Thymus (tissue), 11 donors: ENCODE measurements around the gene SERP2. TPM values are rescaled to one million over a fixed set of nuclear protein-coding genes. Genes with fewer than 3 reads are reported as not detected.

ENCODE experiments used
- DNase-seq, 9 donors: peaks; one replicate each; pipeline ENCODE4 v3.0.0-alpha.2; 2013; ENCODE audit warnings: low spot score in 9 of 9, low read depth in 6 of 9, missing footprints in 1 of 9
- H3K27ac ChIP-seq, 2 donors: one replicate each; pipeline ENCODE4 v1.5.1; 2013; ENCODE audit warnings: control low read depth in 1 of 2, low read depth in 1 of 2, low read length in 1 of 2, mild to moderate bottlenecking in 1 of 2, moderate library complexity in 1 of 2
- H3K27me3 ChIP-seq, 2 donors: one replicate each; pipeline ENCODE4 v1.5.1; 2013; ENCODE audit warnings: low read length in 1 of 2; ENCODE audit not compliant: control insufficient read depth in 2 of 2, insufficient read depth in 1 of 2
- H3K36me3 ChIP-seq, 2 donors: one replicate each; pipeline ENCODE4 v1.5.1; 2013; ENCODE audit warnings: low read length in 1 of 2, mild to moderate bottlenecking in 1 of 2, moderate library complexity in 1 of 2; ENCODE audit not compliant: control insufficient read depth in 2 of 2, insufficient read depth in 2 of 2
- H3K4me1 ChIP-seq, 2 donors: one replicate each; pipeline ENCODE4 v1.5.1; 2013; ENCODE audit warnings: low read length in 2 of 2; ENCODE audit not compliant: control insufficient read depth in 2 of 2, insufficient read depth in 2 of 2
- H3K4me3 ChIP-seq, 2 donors: one replicate each; pipeline ENCODE4 v1.5.1; 2013; ENCODE audit warnings: low read length in 2 of 2, control low read depth in 1 of 2, mild to moderate bottlenecking in 1 of 2
- H3K9me3 ChIP-seq, 2 donors: one replicate each; pipeline ENCODE4 v1.5.1; 2013; ENCODE audit warnings: low read length in 1 of 2, mild to moderate bottlenecking in 1 of 2; ENCODE audit not compliant: control insufficient read depth in 2 of 2, insufficient read depth in 1 of 2
- WGBS: extraction: QIAGEN DNeasy Blood & Tissue Kit; methylation state at CpG from one replicate; pipeline ENCODE4 v1.1.7; 2013; 5-methylcytosine and 5-hydroxymethylcytosine counted together
- polyA plus RNA-seq: library from polyadenylated mRNA; stranded (reverse); fragments of 200-250 nt; gene quantifications from one replicate; pipeline ENCODE4 v1.2.3, GENCODE V29; 2013
- total RNA-seq: library from RNA; stranded (reverse); fragments of 120-200 nt; gene quantifications from one replicate; pipeline ENCODE4 v1.2.4, GENCODE V29; 2013
- donor health status: healthy.

Gene SERP2
- total and polyA plus RNA-seq, 2 donors = 5.5 to 9.4 TPM

DNA sequence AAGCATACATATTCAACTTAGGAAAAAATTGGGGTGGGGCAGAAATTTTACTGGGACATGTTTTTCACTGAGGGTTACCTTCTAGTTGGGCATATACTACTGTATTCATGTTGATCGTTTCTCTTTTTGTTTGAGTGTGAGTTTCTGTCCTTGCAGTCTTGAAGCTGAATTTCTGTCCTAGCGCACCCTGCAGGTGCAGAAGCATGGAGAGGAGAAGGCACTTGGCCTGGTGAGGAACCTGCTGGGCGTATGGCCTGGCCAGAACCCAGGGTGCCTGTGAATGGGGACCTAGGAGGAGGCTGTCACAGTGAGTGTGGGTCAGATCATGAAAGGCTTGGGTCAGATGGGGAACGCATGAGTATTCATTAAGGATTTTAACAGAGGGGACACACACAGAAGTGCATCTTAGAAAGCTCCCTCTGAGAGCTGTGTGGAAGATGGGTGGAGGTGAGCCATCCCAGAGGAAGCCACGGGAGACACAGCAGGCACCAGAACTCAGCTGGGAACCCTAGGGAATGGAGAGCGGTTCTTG, 36.8 kb downstream of the SERP2 start:
- WGBS = 87% methylated on average over 6 of the region's 6 CpGs
- Histone ChIP-seq H3K36me3 (no peaks in the 10 kb centered on the region), H3K27me3 (no peaks in the 10 kb centered on the region), H3K4me1 (peaks cover 0 to 31% of the 10 kb centered on the region in 2 donors), H3K4me3 (no peak overlapping the region), H3K27ac (no peak overlapping the region), H3K9me3 (peaks cover 0 to 4% of the 10 kb centered on the region in 2 donors)
- peak in 2 of 9 donors; percentile 39 to 55 for DNase-seq

DNA sequence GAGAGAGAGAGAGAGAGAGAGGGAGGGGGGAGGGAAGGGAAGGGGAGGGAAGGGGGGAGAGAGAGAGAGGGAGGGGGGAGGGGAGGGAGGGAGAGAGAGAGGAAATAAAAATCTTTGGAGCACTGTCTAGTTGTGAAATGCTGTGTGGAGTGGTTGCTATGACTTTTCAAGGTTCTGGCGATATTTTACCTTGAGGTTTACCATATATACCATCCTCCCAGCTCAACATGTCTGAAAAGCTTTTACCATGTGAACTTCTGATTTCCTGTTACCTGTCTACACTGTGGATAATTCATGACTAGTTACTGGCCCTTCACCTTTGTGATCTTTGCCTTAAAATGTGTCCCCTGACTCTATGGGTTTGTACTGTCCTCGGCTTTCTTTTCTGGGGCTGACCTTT, 38.2 kb downstream of the SERP2 start:
- Histone ChIP-seq H3K27me3 (no peaks in the 10 kb centered on the region), H3K4me1 (peaks cover 3 to 34% of the 10 kb centered on the region in 2 donors), H3K4me3 (no peak overlapping the region), H3K27ac (peak overlapping the region in 1 of 2 donors; percentile 69), H3K36me3 (no peaks in the 10 kb centered on the region), H3K9me3 (peaks cover 0 to 4% of the 10 kb centered on the region in 2 donors)
- peak in 1 of 9 donors; percentile 60 for DNase-seq
- 62% methylated on average over 2 of the region's 2 CpGs for WGBS

- WGBS = 90% methylated on average over 16 of the region's 16 CpGs
- H3K27ac ChIP-seq = no peak overlapping the region
- H3K27me3 ChIP-seq = no peaks in the 10 kb centered on the region
- no peak overlapping the region for H3K4me3 ChIP-seq
- DNase-seq = no peak
- no peaks in the 10 kb centered on the region for H3K36me3 ChIP-seq
- peaks cover 0 to 4% of the 10 kb centered on the region in 2 donors for H3K9me3 ChIP-seq
- peaks cover 3 to 35% of the 10 kb centered on the region in 2 donors for H3K4me1 ChIP-seq
These were observed 38.8 kb downstream of the SERP2 start for GRCh38 chr13:44412346-44412935.

GRCh38 chr13:44413095-44413494, 39.5 kb downstream of the SERP2 start:
- Histone ChIP-seq H3K4me1 (peaks cover 5 to 39% of the 10 kb centered on the region in 2 donors), H3K27me3 (no peaks in the 10 kb centered on the region), H3K27ac (no peak overlapping the region), H3K4me3 (no peak overlapping the region), H3K36me3 (no peaks in the 10 kb centered on the region), H3K9me3 (peaks cover 0 to 4% of the 10 kb centered on the region in 2 donors)
- no peak for DNase-seq
- WGBS = 94% methylated on average over 13 of the region's 13 CpGs

DNA sequence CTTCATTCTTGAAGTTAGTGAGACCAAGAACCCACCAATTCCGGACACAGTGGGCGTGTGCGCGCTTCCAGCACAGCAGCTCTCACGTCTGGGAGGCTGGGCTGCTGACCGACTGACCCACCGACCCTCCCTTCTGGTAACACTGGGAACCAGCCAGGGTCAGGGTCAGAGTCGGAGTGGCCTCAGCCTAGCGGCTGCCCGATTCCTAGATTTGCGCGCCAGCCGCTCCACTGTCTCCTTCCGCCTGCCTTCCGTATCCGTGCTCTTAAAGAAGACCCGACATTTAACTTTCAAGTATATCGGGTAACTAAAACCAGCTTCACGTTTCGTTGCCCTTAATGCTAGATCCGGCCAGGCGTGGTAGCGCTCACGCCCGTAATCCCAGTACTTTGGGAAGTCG, 41.1 kb downstream of the SERP2 start:
- DNase-seq = no peak

DNA sequence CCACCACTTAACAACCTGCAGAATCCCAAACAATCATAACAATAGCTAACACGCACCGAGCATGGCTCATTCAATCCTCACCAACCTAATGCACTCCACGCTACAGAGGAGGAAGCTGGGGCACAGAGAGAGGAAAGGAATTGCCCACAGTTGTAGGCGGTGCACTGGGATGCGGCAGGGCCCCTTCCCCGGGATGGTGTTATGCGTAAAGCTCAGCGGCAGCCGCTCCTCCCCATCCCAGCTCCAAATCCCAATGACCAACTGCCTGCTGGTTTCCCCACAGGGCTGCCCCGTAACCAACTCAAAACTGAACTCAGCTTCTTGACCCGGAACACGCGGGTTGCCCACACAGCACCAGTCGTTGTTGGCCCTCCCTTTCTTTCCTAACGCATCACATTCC, 42.2 kb downstream of the SERP2 start:
- Histone ChIP-seq H3K9me3 (peaks cover 0 to 4% of the 10 kb centered on the region in 2 donors), H3K27me3 (no peaks in the 10 kb centered on the region), H3K27ac (no peak overlapping the region), H3K4me1 (peaks cover 5 to 30% of the 10 kb centered on the region in 2 donors), H3K4me3 (no peak overlapping the region), H3K36me3 (no peaks in the 10 kb centered on the region)
- DNase-seq = no peak
- 97% methylated on average over 15 of the region's 15 CpGs for WGBS

More for the DNA sequence above, 41.1 kb downstream of the SERP2 start:
- peaks cover 5 to 39% of the 10 kb centered on the region in 2 donors for H3K4me1 ChIP-seq
- no peaks in the 10 kb centered on the region for H3K27me3 ChIP-seq
- no peak overlapping the region for H3K4me3 ChIP-seq
- H3K27ac ChIP-seq = no peak overlapping the region
- no peaks in the 10 kb centered on the region for H3K36me3 ChIP-seq
- H3K9me3 ChIP-seq = peaks cover 0 to 4% of the 10 kb centered on the region in 2 donors
- 97% methylated on average over 26 of the region's 26 CpGs for WGBS

- peaks cover 0 to 4% of the 10 kb centered on the region in 2 donors for H3K9me3 ChIP-seq
- H3K27me3 ChIP-seq = no peaks in the 10 kb centered on the region
- 65% methylated on average over 10 of the region's 10 CpGs for WGBS
- peaks cover 5 to 28% of the 10 kb centered on the region in 2 donors for H3K4me1 ChIP-seq
- no peaks in the 10 kb centered on the region for H3K36me3 ChIP-seq
- H3K4me3 ChIP-seq = no peak overlapping the region
- peak in 1 of 9 donors; percentile 30 for DNase-seq
- H3K27ac ChIP-seq = no peak overlapping the region
These were observed 42.7 kb downstream of the SERP2 start for GRCh38 chr13:44416301-44416700.

- Histone ChIP-seq H3K27ac (no peak overlapping the region), H3K4me1 (peaks cover 5 to 25% of the 10 kb centered on the region in 2 donors), H3K9me3 (peaks cover 0 to 4% of the 10 kb centered on the region in 2 donors), H3K4me3 (no peak overlapping the region), H3K36me3 (no peaks in the 10 kb centered on the region), H3K27me3 (no peaks in the 10 kb centered on the region)
- WGBS = 98% methylated on average over 6 of the region's 6 CpGs
- no peak for DNase-seq
These were observed 43.1 kb downstream of the SERP2 start for GRCh38 chr13:44416744-44417143.

DNA sequence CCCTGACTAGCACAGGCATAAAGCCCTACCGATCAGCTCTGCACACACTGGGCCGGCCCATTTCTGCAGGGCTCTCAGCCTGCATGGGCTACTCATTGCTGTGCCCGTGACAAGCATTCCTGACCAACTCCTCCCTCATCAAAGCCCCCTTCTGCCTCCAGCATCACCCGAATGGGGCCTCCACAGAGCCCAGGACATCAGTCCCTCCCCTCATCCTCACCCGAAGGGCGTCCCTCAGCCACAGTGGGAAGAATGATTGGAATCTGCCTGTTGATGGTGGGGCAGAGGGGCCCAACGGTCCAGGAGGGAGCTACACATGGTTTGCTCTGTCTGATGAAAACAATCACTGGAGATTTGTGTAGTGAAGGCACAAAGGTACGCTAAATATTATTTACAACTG, 43.8 kb downstream of the SERP2 start:
- no peak for DNase-seq

More for the DNA sequence above, 43.8 kb downstream of the SERP2 start:
- H3K27me3 ChIP-seq = no peaks in the 10 kb centered on the region
- peaks cover 0 to 4% of the 10 kb centered on the region in 2 donors for H3K9me3 ChIP-seq
- no peaks in the 10 kb centered on the region for H3K36me3 ChIP-seq
- WGBS = 96% methylated on average over 8 of the region's 8 CpGs
- H3K27ac ChIP-seq = no peak overlapping the region
- peaks cover 5 to 23% of the 10 kb centered on the region in 2 donors for H3K4me1 ChIP-seq
- H3K4me3 ChIP-seq = no peak overlapping the region
